ENCODE results near the gene TMEM154. TPM values are rescaled to one million over a fixed set of nuclear protein-coding genes. Genes with fewer than 3 reads are reported as not detected.

The TMEM154 gene
- total RNA-seq, 2 donors from 2014 or later = 1.3 to 1.6 TPM

DNA sequence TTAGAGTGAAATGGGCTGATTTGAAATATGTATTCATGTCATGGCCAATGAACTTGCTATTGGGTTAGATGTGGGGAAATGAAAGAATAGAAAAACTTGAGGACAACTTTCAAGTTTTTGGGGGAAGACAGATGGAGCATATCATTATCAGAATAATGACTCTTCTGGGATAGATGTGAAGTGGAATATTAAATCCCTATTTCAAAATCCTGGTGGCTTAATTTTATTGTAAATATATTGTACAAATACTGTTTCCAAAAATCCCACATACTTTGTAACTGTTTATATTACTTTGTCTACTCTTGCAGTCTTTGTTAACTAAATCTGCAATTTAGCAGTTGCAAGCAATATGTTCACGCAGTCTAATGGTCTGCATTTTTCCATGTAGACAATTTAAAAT is 108.0 kb downstream of the TMEM154 start:
- TF ChIP-seq, protein P1, sequence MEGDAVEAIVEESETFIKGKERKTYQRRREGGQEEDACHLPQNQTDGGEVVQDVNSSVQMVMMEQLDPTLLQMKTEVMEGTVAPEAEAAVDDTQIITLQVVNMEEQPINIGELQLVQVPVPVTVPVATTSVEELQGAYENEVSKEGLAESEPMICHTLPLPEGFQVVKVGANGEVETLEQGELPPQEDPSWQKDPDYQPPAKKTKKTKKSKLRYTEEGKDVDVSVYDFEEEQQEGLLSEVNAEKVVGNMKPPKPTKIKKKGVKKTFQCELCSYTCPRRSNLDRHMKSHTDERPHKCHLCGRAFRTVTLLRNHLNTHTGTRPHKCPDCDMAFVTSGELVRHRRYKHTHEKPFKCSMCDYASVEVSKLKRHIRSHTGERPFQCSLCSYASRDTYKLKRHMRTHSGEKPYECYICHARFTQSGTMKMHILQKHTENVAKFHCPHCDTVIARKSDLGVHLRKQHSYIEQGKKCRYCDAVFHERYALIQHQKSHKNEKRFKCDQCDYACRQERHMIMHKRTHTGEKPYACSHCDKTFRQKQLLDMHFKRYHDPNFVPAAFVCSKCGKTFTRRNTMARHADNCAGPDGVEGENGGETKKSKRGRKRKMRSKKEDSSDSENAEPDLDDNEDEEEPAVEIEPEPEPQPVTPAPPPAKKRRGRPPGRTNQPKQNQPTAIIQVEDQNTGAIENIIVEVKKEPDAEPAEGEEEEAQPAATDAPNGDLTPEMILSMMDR (IDR thresholded peaks at IDR 0.05) = no peak
- Histone ChIP-seq H3K36me3 (no peaks in the 10 kb centered on the region), H3K27ac (no peak overlapping the region), H3K4me1 (ENCODE audit: control insufficient read depth in 1 of 2, low read depth in 2 of 2) (no peaks in the 10 kb centered on the region), H3K4me3 (no peak overlapping the region), H3K27me3 (replicated peaks; ENCODE audit: insufficient read depth) (no peaks in the 10 kb centered on the region), H3K9me3 (no peaks in the 10 kb centered on the region)
- DNase-seq (ENCODE audit: low spot score) (no peak), ATAC-seq (ENCODE audit: insufficient number of reproducible peaks, low FRiP score, low read depth) (no peak)

DNA sequence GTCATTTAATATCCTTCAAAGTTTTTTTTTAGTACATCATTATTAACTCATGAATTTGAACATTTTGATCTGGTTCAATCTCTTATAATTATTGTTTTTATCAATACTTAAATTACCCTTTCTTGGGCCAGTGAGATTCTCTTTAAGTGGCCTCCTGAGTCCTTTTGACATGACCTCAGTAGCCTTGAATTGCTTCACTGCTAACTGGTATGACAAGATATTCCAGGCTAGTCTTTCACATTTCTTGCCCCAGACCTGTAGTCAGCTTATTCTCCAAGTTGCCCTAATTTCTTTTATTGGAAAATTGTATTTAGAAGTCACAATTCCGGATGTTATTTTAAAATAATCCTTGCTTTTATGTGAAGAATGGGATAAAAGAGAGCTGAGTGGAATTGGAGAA is 108.5 kb downstream of the TMEM154 start:
- ATAC-seq (ENCODE audit: insufficient number of reproducible peaks, low FRiP score, low read depth) = no peak
- no peak overlapping the region for H3K27ac ChIP-seq
- TF ChIP-seq, protein P1 (IDR thresholded peaks at IDR 0.05) = no peak

More for the DNA sequence above, 108.5 kb downstream of the TMEM154 start:
- Histone ChIP-seq H3K9me3 (no peaks in the 10 kb centered on the region), H3K4me3 (no peak overlapping the region), H3K36me3 (no peaks in the 10 kb centered on the region), H3K27me3 (replicated peaks; ENCODE audit: insufficient read depth) (no peaks in the 10 kb centered on the region), H3K4me1 (ENCODE audit: control insufficient read depth in 1 of 2, low read depth in 2 of 2) (no peaks in the 10 kb centered on the region)
- DNase-seq (ENCODE audit: low spot score) = no peak

Other genes with a start within 250 kb of the TMEM154 start
- 10 to 100 TPM; 31.5 to 92.6 TPM for gene FBXW7, start 143.9 kb downstream of the TMEM154 start, total RNA-seq
- under 1 TPM in 1 of 2 donors, not detected in 1; 0.49 TPM for gene TIGD4, start 99.7 kb upstream of the TMEM154 start, total RNA-seq
- 10 to 100 TPM; 24.0 to 39.0 TPM for gene ARFIP1, start 100.0 kb upstream of the TMEM154 start, total RNA-seq

Data from thoracic aorta (tissue), 2 donors.